GM18861 (cell line): ENCODE results near the gene SORT1.
"Not testable (repeated sequence)": the region's sequence is repeated elsewhere in the genome, so short reads cannot be mapped to it uniquely, and the experiment has no call there.

ENCODE experiments used
- ATAC-seq: cut with Tn5 transposase; IDR thresholded peaks from one replicate; pipeline ENCODE4 v1.9.1; 2021; ENCODE audit not compliant: unreplicated experiment

Gene SORT1

DNA sequence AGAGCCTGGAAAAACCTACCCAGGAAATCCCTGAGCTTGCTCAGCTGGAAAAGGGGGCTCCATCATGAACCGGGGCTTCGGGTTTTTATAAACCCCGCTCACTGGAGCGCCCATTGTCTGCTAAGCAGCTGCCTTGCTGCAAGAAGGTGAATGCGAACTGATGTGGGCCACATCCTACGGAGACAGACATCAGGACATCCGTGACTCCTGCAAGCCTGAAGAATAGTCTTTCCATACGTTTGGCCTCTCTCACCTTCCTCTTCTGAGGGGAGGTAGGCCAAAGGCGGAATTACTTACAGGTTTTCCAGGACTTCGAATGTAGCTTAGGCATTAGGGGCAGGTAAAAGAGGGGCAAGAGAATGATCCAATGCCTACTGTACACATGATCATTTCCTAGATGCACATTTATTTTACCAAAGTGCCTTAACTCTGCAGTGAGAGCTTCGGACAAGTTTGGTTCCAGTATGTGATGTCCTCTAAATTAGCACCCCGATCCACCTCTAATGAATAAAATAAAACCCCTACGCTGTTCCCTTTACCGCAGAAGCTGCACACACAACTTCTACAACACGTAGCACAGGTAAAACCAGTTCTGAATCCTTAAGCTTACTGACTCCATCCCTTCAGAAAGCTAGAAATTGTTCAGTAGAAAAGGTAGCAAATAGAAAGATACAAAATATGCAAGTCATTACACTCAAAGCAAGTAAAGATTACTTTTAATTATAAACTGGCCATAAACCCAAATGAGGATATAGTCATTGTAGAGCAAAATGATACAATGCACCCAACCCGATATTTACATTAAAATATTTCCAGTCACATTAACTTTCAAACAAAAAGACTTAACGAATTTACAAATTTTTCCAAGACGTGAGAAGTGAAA is 866 bp upstream of the SORT1 start:
- no peak for ATAC-seq

DNA sequence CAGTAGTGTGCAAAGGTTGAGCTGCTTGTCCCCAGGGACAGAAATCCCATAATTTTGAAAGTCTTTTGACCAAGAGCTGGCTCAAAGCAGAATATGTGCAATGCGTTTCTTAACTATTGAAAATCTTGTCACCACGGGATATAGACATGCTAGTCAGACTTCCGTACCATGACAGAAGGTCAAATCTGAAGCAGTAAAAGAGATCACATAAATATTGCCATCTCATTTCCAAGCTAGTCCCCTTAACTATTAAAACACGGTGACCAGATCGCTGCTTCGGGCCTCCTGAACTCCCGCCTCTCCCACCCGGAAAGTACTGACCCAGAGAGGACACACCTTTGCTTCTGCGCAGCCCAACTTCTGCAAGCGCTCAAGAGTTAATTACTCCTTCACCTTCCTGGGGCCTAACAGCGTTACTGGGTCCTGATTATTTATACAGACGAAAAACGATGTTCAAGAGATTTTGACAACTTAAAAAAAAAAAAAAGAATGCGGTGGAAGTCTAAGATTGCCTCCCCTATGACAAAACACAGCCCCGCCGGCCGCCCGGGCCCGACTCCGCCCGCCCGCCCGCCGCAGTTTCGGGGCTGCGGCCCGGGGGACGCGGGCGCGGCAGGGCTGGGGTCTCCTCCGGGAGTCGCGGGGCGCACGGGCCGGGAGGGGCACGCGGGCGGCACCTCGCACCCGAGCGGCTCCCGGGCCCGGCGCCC is 692 bp downstream of the SORT1 start:
- no peak for ATAC-seq

DNA sequence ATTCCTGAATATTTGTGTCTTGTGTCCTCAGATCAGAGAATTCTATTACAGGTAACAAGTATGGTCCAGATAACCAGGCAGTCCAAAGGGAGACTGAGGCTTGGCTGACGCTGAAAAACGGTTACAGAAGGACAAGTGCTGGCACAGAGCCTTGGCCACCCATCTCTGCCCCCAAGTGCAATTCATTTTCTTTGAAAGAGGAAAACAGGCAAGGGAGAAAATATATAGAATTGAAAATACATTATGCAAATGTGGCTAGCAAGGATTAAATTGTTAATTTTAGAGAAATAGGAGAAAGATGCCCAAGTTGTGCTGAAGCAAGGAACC is 1.2 kb downstream of the SORT1 start:
- ATAC-seq: no peak

DNA sequence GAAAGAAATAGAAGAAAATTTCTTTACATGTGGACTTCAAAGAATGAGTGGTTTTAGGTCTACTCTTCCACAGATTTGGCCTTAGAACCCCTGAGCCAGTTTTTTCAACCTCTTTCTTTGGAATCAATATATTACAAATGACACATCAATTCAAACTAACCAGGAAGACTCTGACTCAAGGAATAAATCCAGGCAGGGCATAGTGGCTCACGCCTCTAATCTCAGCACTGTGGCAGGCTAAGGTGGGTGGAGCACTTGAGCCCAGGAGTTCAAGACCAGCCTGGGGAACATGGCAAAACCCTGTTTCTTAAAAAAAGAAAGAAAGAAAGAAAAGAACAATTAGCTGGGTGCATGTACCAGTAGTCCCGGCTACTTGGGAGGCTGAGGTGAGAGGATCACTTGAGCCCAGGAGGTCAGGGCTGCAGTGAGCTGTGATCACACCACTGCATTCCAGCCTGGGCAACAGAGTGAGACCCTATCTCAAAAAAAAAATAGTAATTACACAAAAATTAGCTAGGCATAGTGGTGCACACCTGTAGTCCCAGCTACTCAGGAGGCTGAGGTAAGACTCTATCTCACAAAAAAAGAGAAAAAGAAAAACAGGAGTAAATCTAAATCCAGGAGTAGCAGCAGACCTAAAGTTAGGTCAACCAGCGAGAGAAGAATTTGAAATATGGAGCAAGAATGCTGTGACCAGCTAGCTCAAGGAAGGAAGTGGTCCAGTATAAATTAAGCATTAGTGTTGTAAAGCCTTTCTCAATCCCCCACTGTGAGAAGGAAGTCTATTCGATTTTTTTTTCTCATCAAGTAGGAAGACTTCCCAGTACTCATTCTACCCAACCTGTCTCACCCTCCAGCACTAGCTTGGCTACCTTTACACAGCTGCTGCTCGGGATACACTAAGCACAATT is 1.9 kb downstream of the SORT1 start:
- ATAC-seq: no peak

DNA sequence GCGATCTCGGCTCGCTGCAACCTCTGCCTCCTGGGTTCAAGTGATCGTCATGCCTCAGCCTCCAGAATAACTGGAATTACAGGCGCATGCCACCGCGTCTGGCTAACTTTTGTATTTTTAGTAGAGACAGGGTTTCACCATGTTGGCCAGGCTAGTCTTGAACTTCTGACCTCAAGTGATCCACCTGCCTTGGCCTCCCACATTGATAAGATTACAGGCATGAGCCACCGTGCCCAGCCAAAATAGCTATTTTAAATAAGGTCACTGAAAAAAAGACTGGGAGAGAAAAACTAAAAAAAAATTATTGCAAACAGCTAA is 2.5 kb downstream of the SORT1 start:
- ATAC-seq: not testable (repeated sequence)

DNA sequence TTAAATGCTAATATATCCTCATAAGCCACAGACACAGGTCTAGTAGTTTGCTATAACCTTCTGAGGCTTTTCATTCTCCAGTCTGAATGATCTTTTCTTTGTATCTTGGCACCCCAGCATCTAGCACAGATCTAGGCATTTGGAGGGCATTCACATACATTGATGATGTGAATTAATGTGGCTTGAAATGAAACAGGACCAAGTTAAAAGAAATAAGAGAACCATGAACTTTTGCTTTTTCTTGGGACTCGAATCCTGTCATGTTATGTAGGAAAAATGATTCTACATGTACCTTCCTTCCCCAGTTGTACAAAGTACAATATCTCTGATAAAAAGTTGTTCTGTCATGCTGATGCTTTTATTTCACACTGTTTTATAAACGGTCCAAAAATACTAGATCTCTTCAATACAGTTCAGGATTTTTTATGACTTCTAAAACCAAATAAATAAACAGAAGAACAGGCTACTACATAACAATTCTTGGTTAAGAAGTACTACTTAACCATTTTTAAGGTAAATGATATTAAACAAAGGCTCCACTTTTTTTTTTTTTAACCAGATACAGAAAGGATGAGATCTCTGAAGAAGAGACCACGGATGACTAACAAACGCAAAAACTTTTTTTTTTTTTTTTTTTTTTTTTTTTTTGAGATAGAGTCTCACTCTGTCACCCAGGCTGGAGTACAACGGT is 3.0 kb downstream of the SORT1 start:
- ATAC-seq: no peak

DNA sequence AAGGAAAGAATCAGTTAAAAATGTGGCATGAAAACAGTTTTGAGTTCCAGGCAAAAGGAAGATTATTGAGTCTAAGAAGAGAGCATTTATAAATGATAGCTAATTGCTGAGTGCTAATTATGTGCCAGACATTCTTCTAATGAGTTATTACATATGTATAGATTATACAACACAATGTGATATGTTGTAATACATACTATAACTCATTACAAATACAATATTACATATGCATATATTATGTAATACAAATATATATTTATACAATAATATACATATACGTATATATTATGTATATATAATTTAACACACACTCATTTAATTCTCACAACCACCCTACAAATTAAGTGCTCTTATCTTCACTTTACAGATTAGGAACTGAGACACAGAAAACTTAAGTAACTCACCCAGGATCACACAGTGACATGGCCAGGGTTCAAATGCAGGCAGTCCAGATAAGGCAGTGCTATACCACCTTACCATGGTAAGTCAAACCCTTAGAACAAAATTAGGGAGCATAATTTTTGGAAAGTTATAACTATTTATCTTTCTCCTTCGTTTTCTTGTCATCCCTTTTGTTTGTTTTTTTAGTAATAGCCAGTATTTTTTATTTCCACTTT is 4.0 kb downstream of the SORT1 start:
- no peak for ATAC-seq

DNA sequence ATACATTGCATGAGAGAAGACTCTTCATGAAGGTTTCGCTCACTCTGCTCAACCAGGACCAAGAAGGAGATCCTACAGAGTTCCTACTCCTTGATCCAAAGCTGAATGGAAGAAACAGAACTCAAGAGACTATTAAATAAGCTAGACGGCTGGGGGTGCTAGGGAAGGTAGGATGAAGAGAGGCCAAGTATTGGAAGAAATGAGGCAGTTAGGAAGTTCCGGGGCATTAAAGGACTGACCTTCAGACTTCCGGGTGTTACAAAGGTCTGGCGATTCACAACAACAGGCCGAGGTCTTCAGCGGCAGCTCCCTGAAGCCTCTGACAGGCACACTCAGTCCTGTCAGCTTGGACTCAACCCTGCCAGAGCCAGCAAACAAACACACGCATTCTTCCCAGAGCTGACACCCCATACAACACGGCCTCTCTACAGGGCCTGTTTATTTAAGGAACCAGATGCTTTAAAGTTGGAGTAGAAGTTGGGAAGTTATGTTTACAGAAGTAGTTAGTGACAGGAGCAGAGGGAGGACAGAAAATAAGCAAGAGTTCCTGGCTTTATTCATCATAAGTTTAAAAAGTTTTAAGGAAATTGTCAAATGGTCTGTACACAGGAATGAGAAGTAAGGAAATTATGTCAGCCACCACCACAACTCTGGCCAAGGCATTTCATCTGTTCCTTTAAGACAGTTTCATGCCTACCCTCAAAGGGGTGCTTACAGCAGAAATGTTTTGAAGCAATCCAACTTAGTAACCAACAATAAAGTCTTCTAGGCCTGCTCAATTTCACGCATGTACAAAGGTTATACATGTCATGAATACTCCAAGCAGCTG is 4.7 kb downstream of the SORT1 start:
- ATAC-seq: no peak

DNA sequence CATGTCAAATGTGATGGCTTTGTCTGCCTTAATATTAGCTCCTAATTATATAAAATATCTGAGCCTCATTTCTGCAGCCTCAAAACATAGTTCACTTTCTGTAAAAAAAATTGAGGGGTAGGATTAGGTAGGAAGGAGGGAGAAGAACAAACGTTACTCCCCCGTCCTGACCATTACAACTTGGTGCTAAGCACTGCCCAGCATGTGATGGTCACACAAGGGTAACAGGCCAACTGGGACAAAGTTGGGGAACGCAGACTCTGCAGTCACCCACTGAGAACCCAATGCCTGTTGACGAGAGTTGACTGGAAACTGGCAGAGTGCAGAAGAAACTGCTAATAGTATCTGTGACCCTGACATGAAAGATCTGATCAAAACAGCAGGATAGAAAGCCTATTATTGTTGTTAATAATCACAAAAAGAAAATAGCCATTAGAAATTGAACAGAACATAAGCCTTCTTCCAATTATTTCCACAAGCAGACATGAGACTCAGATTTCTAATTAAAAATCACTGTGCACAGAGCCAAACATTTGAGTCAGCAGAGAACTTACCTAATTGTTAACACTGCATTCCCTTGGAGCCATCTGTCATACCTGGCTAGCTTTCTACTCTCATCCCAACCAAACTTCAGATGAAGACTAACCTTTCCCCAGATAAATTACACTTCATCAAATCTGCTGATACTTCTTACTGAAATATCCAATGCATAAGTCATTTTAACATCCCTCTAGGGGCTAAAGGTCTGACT is 5.5 kb downstream of the SORT1 start:
- no peak for ATAC-seq

DNA sequence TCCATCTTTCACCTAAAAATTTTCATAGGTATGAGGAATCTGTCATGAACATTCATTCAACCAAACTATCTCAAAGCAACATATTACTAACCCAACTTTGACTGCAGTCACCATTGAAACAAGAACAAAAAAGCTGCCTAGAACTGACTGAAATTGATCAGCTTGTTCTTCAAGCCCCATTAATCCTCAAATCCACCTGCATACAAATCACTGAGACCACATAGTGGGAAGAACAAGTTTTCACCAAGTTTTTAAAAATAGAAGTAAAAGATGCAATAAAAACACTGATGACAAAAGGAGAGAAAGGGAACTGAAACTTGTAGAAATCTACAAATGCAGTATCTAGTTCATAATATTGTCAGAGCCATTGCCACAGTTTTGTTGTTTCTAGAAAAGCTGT is 6.1 kb downstream of the SORT1 start:
- peak; percentile 79 for ATAC-seq

DNA sequence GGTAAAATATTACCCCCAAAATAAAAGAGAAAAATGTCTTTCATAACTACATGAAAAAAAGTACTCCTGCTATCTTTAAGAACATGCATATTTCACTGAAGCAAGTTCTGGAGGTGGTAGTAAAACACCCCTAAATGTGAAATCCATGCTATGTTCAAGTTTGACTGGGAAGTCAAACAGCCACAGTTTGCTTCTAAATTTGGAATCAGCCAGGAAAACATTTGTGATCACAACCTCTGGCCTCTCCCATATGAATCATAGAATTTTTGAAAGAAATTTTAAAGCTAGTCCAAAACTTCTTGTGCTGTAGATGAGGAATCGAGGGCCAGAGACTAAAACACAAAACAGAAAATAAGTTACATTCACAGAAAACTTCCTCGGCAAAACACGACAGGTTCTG is 6.6 kb downstream of the SORT1 start:
- ATAC-seq: no peak

DNA sequence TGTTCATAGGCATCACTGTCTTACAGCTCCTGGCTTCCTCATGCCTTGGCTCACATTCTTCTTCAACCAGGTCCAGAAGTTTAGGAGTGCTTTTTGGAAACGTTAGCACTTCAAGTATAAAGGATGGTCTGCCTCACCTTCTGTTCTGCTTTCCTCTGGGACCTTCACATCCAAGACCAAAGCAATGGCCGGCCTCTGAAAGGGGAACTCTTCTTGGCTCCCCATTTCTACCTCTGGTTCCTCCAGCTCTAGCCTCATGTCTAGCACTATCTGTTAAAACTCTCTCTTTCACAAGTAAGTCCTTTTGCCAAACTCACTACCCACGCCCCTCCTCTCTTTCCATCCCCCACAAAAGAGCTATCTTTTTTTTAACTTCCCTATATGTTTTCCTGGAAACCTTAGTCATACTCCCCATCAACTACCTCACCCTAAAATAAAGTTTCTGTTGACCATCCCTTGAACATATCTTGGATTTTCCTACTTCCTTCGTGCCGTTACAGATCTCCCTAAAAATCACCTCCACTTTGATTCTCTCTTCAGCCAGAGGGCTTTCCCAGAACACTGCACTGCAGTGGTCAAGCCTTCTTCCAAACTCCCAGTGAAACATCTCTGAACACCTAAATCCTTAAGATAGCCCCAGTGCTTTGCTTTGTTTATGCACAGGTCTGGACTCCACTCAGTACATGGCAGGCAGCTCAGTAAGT is 7.9 kb downstream of the SORT1 start:
- no peak for ATAC-seq

DNA sequence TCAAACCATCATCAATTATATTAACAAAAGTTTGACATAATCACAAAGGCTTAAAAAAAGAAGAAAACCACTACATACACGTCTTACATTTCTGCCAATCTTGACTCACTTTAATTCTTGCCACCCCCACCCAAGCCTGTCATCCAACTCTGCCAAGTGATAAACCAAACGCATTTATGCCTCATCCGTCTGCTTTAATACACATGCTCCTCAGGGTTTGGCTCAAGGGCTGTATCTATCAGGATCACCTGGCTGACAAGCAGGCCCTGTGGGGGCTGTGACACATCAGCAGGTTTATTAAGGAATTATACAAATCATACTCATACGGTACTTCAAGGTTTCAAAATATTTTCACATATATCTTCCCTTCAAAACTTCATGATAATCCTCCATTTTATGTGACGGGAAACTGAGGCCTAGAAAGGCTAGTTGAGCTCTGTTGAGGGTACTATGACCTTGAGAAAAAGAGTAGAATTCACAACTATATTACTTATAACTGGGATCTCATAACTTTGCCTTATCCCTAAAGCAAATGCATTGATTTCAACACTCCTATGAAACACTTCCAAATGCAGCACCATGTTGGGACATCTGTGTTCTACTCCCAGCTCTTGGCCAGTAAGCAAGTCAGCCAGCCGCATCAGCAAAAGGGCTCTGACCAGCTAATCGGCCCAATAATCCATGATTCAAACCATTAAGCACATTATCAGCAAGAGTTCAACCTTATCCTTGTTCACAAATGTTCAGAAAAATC is 8.7 kb downstream of the SORT1 start:
- no peak for ATAC-seq

DNA sequence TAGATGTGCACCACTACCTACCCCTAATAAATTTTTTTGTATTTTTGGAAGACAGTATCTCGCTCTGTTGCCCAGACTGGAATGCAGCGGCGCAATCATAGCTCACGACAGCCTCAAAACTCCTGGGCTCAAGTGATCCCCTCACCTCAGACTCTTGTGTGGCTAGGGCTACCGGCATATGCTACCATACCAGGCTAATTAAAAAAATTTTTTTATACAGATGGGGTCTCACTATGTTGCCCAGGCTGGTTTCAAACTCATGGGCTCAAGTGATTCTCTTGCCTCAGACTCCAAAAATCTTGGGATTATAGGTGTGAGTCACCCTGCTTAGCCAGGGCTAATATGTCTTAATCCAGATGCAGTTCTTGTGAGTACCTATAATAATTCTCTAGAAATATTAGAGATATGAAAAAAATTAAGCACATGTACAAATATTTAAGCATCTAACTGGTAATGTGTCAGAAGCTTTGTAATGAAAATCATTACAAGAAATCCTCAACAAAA is 9.5 kb downstream of the SORT1 start:
- ATAC-seq: no peak

DNA sequence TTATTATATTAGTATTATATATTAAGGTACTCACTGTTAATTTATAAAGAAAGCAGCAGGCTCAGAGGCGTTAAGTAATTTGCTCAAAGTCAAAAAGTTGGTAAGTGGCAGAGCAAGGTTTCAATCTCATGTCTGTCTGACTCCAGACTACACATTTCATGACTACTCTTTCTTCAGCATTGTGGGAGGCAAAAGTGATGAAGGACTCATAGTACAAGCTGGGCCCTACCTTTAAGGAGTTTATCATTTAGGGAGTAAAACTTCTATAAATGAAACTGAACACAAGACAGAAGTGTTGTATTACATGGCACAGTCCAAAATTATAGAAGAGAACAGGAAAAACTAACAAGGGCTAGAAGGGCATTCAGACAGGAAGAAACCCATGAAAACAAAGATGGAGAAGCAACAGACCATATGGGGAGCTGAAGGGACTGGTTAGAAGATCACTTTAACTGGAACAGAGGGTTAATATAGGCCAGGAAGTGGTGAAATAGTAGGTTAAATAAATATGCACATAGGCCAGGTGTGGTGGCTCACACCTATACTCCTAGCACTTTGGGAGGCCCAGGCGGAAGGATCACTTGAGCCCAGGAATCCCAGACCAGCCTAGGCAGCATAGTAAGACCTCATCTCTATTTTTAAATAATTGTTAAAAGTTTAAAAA is 11.5 kb downstream of the SORT1 start:
- no peak for ATAC-seq

DNA sequence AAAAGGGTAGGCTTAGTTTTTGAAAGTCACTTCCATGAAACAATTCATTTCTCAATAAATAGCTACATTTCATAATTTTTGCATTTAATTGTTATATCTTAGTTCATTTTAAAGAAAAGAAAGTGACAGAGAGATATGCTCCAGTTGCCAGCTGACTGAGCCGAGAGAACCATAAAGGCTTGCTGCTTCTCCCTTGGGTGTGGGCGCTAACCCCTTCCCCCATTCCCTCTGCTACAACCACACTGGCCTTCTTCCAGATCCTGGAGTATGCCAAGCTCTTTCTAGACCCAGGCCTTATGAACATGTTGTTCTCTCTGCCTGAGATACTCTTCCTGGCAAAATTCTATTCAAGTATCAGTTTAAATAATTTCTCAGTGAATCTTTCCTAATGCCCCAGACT is 12.3 kb downstream of the SORT1 start:
- no peak for ATAC-seq

DNA sequence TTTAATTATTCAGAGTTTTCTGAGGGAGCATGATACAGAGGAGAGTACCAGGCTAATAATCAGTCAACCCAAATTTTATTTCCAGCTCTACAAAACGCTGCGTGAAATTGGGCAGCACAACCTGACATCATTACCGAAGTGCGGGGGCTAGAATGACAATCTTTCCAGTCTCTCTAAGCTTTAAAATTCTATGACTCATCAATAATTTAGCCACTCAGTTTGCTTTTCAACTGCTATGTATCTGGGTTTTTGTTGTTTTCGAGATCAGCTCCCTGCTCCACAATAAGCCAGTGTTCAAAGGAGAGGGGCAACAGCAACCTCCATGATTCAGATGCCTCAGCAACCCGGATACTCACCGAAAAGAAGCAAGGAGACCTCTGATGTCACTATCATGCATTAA is 13.9 kb downstream of the SORT1 start:
- ATAC-seq: no peak
